ENCODE data around the gene GNS. TPM values are rescaled to one million over a fixed set of nuclear protein-coding genes. Genes with fewer than 3 reads are reported as not detected.

GNS gene
- total RNA-seq, 2 experiments from 2014 or later = 8.7 to 10.0 TPM

DNA sequence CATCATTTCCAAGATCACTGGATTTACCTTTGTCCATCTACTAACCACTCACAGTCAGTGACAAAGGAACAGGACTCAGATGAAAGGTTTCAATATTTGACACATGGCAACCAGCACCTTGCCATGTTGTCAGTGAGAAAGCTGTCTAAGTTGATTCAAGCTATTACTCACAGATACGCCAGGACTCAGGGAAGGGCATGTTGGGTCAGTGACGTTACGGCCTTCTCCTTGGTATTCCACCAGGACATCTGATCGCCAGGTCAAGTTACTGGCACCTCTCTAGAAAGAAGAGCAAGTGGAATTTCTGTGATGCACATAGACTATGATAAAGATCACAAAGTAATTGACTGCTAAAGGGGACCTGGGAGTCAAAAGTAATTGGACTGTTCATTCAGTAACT lies 36.4 kb downstream of the GNS start:
- Mint-ChIP-seq H3K4me1 (ENCODE audit: low read depth) (peaks cover 13% of the 10 kb centered on the region), H3K4me3 (no peak overlapping the region), H3K27me3 (no peaks in the 10 kb centered on the region), H3K36me3 (ENCODE audit: low read depth) (peaks cover 87% of the 10 kb centered on the region), H3K27ac (no peak overlapping the region), H3K9me3 (no peaks in the 10 kb centered on the region)
- Histone ChIP-seq H3K27me3 (ENCODE audit: control insufficient read depth in 1 of 2, insufficient read depth in 2 of 2, low read length in 2 of 2) (no peaks in the 10 kb centered on the region), H3K4me3 (ENCODE audit: low read length) (no peak overlapping the region), H3K4me1 (ENCODE audit: insufficient read depth, low read length) (peaks cover 7% of the 10 kb centered on the region), H3K36me3 (ENCODE audit: insufficient read depth, low read length) (peaks cover 56% of the 10 kb centered on the region), H3K27ac (ENCODE audit: low read depth in 1 of 2, low read length in 2 of 2) (no peak overlapping the region), H3K9me3 (ENCODE audit: control insufficient read depth in 1 of 2, insufficient read depth in 1 of 2, low read length in 2 of 2) (no peaks in the 10 kb centered on the region)
- ChIA-PET CTCF (interaction anchor here (1.0 kb wide), 1 partner anchor 173 kb away, joined by 4 read pairs; no protein-coding TSS in a partner anchor), POLR2A (no interaction called here)
- TF ChIP-seq, protein P1, sequence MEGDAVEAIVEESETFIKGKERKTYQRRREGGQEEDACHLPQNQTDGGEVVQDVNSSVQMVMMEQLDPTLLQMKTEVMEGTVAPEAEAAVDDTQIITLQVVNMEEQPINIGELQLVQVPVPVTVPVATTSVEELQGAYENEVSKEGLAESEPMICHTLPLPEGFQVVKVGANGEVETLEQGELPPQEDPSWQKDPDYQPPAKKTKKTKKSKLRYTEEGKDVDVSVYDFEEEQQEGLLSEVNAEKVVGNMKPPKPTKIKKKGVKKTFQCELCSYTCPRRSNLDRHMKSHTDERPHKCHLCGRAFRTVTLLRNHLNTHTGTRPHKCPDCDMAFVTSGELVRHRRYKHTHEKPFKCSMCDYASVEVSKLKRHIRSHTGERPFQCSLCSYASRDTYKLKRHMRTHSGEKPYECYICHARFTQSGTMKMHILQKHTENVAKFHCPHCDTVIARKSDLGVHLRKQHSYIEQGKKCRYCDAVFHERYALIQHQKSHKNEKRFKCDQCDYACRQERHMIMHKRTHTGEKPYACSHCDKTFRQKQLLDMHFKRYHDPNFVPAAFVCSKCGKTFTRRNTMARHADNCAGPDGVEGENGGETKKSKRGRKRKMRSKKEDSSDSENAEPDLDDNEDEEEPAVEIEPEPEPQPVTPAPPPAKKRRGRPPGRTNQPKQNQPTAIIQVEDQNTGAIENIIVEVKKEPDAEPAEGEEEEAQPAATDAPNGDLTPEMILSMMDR (IDR thresholded peaks at IDR 0.05) = no peak
- no peak for DNase-seq
- intact Hi-C loops (cut with DNase I, micrococcal nuclease) = no loop called here
- ATAC-seq (ENCODE audit: poor library complexity) = no peak

DNA sequence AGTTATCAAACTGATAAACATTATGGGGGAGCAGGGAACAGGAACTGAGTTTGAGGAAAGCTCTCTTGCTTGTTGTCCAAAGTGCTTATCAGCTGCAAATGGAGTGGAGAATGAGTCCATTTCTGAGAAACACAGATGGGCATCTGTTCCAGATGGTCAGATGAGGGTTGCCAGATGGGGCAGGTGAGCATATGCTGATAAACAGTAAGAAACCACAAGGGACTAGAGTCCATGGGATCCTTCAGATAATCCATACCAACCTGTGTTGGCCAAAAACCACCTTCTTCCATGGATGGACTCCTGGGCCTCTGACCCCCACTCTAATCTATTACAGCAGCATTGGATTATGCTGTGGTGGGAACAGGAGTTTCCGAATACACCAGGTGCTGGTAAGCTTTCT lies 38.3 kb downstream of the GNS start:
- Histone ChIP-seq H3K4me1 (ENCODE audit: insufficient read depth, low read length) (peaks cover 7% of the 10 kb centered on the region), H3K27me3 (ENCODE audit: control insufficient read depth in 1 of 2, insufficient read depth in 2 of 2, low read length in 2 of 2) (no peaks in the 10 kb centered on the region), H3K9me3 (ENCODE audit: control insufficient read depth in 1 of 2, insufficient read depth in 1 of 2, low read length in 2 of 2) (no peaks in the 10 kb centered on the region), H3K27ac (ENCODE audit: low read depth in 1 of 2, low read length in 2 of 2) (no peak overlapping the region), H3K4me3 (ENCODE audit: low read length) (no peak overlapping the region), H3K36me3 (ENCODE audit: insufficient read depth, low read length) (peaks cover 74% of the 10 kb centered on the region)
- Mint-ChIP-seq H3K4me1 (ENCODE audit: low read depth) (peaks cover 24% of the 10 kb centered on the region), H3K4me3 (no peak overlapping the region), H3K27me3 (no peaks in the 10 kb centered on the region), H3K36me3 (ENCODE audit: low read depth) (peaks cover 87% of the 10 kb centered on the region), H3K27ac (no peak overlapping the region), H3K9me3 (no peaks in the 10 kb centered on the region)
- ChIA-PET POLR2A (no interaction called here), CTCF (no interaction called here)
- ATAC-seq (ENCODE audit: poor library complexity) (no peak), DNase-seq (no peak)
- TF ChIP-seq, protein P1 (IDR thresholded peaks at IDR 0.05) = no peak
- intact Hi-C loops (cut with DNase I, micrococcal nuclease) = no loop called here

DNA sequence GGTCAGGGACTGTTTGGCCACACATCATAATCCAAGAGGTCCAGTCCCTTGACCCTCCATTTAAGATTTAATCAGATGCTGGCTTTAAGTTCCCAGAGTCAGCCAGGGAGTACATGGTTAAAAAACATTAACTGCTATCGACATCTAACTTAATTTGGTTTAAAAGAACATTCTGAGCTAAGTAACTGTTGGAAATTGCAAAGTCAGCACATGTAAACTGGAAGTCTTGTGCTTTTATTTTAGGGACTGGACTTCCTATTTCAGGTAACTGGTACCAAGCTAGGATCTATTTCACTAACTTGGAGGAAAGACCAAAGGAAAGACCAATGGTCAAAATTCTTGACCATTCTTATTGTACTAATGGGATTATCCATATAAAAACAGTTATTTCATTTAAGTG lies 40.6 kb downstream of the GNS start:
- ChIA-PET CTCF (interaction anchor here (0.6 to 2.9 kb wide), 4 partner anchors 11 to 185 kb away, joined by 3 to 11 read pairs (median 4); no protein-coding TSS in a partner anchor), POLR2A (interaction anchor here (0.9 kb wide), 1 partner anchor 12 kb away, joined by 3 read pairs; no protein-coding TSS in a partner anchor)
- intact Hi-C loops (cut with DNase I, micrococcal nuclease) = loop anchor here in 1 of 2 experiments (5.0 kb wide), 1 partner anchor 166 kb away; no protein-coding TSS in a partner anchor
- no peak overlapping the region for H3K27ac Mint-ChIP-seq
- TF ChIP-seq, protein P1 (IDR thresholded peaks at IDR 0.05) = no peak
- peaks cover 4% of the 10 kb centered on the region for H3K4me1 ChIP-seq (ENCODE audit: insufficient read depth, low read length)
- DNase-seq = no peak
- H3K9me3 Mint-ChIP-seq = no peaks in the 10 kb centered on the region
- peaks cover 92% of the 10 kb centered on the region for H3K36me3 Mint-ChIP-seq (ENCODE audit: low read depth)
- no peaks in the 10 kb centered on the region for H3K27me3 ChIP-seq (ENCODE audit: control insufficient read depth in 1 of 2, insufficient read depth in 2 of 2, low read length in 2 of 2)
- peaks cover 75% of the 10 kb centered on the region for H3K36me3 ChIP-seq (ENCODE audit: insufficient read depth, low read length)
- H3K27ac ChIP-seq (ENCODE audit: low read depth in 1 of 2, low read length in 2 of 2) = no peak overlapping the region
- H3K4me1 Mint-ChIP-seq (ENCODE audit: low read depth) = peaks cover 36% of the 10 kb centered on the region
- H3K27me3 Mint-ChIP-seq = no peaks in the 10 kb centered on the region
- H3K4me3 ChIP-seq (ENCODE audit: low read length) = no peak overlapping the region
- H3K9me3 ChIP-seq (ENCODE audit: control insufficient read depth in 1 of 2, insufficient read depth in 1 of 2, low read length in 2 of 2) = no peaks in the 10 kb centered on the region
- no peak for ATAC-seq (ENCODE audit: poor library complexity)
- H3K4me3 Mint-ChIP-seq = no peak overlapping the region

All from CD4-positive, alpha-beta T cell (primary cell).